Hematopoietic multipotent progenitor cell treated with erythropoietin and hydrocortisone succinate and interleukin-3 and kit ligand, for 6 days (in vitro differentiated cells): ENCODE measurements around the gene ZP1.

Experiments
- DNase-seq: peaks from one replicate; pipeline ENCODE4 v3.0.0-alpha.2; 2015

The ZP1 gene

DNA sequence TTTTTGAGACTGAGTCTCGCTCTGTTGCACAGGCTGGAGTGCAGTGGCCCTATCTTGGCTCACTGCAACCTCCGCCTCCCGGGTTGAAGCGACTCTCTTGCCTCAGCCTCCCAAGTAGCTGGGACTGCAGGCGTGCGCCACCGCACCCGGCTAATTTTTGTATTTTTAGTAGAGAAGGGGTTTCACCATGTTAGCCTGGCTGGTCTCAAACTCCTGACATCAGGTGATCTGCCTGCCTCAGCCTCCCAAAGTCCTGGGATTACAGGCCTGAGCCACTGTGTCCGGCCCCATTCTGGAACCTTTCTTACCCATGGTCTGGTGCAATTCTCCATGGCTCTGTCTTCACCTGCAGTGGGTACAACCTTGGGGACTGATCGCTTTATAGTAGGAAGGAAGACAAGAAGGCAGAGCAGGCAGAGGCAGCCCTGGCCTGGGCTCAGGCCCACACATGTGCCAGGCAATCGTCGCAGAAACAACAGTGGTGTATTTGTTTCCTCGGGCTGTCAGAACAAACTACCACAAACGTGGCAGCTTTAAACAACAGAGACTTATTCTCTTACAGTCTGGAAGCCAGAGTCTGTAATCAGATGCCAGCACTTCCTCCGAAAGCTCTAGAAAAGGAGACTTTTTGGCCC, 7.6 kb upstream of the ZP1 start:
- DNase-seq, result no peak

DNA sequence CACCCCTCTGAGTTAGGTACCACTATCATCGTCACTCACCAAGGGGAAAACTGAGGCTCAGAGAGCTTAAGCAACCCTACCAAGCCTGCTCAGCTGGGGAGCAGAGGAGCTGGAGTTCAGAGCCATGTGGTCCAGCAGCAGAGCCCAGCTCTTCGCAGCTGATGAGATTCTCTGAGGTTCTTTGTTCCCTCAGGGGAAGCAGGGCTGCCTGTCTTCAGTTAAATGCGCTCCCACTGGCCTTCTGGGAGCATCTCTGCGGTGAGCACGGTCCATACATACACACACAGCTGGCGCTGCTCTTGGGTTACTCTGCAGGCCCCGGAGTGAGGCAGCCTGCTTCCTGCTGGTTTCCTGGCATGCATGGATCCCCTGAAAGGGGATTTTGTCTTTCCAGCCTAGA, 6.4 kb upstream of the ZP1 start:
- no peak for DNase-seq

DNA sequence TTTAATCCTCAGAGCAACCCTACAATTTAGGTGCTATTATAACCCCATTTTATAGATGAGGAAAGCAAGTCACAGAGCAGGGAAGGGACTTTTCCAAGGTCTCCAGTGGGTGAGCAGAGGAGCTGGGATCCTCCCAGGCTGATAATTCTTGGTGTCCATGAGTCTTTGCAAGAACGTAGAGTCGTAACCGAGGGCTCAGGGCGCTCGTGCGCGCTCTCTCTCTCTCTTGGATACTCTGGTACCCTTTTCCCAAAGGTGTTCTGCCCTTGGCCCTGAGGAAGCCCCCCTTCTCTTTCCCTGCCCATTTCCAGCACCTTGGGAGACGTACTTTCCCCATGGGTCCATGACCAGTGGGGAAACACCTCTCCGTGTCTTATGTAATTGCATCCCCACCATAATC, 5.2 kb upstream of the ZP1 start:
- DNase-seq, result no peak

DNA sequence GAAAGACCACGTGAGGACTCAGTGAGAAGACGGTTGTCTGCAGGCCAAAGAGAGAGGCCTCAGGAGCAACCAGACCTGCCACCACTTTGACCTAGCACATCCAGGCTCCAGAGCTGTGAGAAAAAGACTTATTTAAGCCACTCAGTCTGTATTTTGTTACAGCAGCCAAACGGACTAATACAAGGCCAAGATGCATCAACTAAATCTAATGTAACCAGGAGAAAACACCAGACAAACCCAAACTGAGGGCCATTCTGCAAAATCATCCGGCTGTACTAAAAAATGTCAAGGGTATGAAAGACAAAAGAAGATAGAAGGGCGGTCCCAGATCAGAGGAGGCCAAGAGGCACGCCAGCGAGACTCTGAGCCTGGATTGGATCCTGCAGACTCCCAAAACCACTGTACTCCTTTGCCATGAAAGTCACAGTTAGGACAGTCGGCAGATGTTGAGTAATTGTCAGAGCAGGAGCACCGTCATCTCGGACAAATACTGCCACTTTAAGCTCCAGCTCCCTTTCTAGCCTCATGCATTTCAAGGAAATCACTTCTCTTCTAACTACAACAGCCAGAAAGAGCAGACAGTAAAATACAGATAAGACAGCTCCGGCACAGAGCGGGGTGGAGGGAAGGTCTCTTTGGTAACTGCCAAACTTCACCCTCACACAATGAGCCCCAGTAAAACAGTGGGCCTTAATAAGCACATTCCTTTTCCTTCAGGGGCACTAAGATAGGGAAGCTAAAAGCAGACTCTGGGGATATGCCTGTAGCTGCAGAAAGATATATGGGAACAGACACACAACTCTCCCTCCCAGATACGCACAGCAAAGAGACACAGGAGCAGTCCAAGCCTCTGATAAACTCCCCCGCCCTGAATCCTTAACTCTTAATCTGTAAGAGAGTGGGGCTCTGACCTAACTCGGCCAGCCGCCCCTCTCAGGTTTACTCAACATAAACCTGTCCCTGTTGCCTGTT, 3.5 kb upstream of the ZP1 start:
- DNase-seq, result peak; percentile 78

DNA sequence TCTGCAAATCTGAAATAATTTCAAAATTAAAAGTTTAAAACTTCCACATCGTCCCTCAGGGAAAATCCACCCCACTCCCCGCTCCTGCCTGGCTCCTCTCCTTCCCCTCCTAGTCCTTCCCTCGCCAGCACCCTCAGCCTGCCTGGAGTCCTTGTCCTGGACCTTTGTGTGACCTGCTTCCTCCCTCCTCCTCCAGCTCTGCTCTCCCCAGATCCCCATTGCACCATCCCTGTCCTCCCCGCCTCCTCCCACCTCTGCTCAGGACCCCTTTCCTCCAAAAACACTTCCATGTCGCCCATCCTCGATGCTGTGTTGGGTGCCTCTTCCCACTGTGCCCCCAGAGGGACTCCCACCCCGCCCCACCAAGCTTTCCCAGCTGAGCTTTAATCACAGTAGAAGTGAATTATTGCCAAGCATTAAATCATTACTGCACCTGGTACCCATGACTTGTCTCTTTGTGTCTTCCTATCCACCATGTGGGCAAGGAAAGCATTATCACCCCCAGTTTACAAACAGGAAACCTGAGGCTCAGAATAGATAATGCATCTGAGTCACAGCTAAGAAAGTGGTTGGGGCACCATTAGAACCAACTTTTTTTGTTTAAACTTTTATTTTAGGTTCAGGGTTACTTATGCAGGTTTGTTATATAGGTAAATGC, 2.4 kb upstream of the ZP1 start:
- DNase-seq, result peak; percentile 70

DNA sequence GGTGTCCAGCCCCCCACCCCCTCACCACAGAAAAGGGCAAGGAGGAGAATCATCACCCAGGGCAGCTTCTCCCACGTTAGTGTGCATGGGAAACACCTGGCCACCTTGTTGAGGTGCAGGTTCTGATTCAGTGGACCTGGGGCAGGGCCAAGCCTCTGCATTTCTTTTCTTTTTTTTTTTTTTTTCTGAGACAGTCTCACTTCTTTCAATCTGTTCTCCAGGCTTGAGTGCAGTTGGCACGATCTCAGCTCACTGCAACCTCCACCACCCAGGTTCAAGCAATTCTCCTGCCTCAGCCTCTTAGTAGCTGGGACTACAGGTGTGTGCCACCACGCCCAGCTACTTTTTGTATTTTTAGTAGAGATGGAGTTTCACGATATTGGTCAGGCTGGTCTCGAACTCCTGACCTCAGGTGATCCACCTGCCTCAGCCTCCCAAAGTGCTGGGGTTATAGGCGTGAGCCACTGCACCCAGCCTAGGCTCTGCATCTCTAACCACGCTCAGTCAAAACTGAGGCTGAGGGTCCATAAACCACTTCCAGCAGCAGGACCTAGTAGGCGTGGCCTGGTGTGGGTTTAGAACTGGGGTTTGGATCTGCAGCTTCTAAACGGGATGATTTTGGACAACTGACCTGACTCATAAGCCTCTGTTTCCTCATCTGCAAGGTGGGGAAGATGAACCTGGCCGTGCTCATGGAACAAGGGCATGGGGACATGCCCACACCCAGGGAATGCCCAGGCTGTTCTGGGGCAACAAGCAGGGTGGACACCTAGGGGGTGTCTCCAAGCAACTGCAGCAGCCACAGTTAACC, 734 bp downstream of the ZP1 start:
- no peak for DNase-seq

DNA sequence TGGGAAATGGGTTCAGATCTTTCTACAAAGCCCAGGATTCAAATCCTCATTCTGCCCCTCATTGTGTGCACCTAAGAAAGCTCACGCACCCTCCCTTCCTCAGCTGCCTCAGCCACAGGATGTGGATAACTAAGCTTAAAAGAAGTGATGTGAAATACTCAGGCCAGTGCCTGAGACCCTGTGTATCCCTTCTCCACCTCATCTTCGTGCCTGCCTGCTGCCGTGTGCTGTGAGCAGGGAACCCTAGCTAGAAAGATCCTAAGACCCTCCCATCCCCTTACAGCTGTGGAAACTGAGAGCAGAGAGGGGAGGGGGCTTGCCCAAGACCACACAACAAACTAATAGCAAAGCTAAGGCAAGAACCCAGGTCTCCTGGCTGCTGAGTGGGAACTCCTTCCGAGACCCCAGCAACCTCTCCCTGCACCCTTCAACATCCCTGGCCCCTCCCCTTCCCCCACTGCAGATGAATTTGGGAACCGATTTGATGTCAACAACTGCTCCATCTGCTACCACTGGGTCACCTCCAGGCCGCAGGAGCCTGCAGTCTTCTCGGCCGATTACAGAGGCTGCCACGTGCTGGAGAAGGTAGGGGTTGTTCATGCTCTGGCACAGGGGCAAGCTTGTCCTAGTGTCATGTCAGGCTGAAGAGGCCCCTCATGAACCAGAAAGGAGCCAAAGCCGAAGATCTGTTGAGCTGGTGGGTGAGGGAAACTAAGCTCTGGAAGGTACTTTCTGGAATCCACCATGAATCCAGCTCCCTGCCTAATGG, 1.5 kb downstream of the ZP1 start:
- no peak for DNase-seq

DNA sequence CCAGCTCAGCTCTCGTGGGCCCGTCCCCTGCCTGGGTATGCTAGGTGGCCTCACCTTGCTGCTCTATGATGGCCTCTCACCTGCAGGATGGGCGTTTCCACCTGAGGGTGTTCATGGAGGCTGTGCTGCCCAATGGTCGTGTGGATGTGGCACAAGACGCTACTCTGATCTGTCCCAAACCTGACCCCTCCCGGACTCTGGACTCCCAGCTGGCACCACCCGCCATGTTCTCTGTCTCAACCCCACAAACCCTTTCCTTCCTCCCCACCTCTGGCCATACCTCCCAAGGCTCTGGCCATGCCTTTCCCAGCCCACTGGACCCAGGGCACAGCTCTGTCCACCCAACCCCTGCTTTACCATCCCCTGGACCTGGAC, 2.1 kb downstream of the ZP1 start:
- DNase-seq, result no peak

DNA sequence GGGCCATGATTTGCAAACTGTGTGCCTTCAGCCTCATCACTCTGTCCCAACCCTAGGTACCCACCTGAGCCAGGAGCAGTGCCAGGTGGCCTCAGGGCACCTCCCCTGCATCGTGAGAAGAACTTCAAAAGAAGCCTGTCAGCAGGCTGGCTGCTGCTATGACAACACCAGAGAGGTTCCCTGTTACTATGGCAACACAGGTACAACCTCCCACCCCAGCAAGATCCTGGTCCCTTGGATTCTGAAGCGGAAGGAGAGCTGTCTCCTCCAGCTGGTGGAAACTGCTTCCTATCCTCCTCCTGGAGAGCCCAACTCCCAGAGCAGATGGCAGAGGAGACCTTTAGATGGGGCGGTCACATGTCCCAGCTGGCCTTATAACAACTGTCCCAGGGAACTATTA, 2.9 kb downstream of the ZP1 start:
- no peak for DNase-seq

DNA sequence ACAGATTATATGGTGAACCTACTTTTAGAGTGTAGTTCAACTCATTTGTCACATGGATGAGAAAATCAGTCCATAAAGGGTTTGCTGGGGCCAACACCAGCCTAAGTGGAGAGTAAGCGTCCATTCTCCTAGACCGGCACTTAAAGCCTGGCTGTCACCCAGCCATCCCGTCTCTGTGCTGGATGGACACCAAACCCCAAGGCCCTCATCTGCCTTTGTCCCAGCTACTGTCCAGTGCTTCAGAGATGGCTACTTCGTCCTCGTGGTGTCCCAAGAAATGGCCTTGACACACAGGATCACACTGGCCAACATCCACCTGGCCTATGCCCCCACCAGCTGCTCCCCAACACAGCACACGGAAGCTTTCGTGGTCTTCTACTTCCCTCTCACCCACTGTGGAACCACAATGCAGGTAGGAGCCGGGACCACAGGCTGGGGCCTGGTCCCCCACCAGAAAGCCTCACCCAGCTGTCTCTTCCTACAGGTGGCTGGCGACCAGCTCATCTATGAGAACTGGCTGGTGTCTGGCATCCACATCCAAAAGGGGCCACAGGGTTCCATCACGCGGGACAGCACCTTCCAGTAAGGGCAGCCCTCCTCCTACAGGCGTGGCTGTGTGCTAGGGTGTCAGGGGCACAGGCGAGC, 3.5 kb downstream of the ZP1 start:
- DNase-seq, result no peak

DNA sequence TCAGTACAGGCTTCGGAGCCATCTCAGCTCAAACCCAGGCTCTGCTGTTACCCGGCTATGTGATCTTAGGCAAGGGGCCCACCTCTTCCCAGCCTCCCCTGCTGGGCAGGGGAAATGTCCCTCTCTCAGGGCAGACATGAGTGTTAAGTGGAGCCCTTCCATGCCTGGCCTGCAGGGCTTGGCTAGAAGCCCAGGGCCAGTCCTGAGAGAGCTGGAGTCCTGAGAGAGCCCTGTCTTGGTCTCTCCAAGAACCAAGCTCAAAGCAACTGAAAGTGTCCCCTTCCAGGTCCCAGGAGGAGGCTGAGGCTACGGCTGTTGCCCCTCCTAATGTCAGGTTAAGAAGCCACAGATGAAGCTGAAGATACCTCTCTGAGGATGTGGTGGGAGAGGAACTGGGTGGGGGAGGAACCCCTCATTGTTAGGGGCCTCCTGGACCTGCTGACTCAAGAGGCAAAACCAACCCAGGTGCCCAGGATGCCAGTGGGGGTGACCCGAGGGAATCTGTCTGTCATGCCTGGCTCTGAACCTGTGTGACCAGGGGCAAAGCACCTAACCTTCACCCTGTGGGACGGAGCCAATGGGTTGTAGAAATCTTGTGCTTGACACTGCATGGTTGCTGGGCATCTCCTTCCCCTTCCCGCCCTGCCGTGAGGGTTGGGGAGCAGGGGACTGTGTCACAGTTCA, 4.2 kb downstream of the ZP1 start:
- DNase-seq, result no peak

DNA sequence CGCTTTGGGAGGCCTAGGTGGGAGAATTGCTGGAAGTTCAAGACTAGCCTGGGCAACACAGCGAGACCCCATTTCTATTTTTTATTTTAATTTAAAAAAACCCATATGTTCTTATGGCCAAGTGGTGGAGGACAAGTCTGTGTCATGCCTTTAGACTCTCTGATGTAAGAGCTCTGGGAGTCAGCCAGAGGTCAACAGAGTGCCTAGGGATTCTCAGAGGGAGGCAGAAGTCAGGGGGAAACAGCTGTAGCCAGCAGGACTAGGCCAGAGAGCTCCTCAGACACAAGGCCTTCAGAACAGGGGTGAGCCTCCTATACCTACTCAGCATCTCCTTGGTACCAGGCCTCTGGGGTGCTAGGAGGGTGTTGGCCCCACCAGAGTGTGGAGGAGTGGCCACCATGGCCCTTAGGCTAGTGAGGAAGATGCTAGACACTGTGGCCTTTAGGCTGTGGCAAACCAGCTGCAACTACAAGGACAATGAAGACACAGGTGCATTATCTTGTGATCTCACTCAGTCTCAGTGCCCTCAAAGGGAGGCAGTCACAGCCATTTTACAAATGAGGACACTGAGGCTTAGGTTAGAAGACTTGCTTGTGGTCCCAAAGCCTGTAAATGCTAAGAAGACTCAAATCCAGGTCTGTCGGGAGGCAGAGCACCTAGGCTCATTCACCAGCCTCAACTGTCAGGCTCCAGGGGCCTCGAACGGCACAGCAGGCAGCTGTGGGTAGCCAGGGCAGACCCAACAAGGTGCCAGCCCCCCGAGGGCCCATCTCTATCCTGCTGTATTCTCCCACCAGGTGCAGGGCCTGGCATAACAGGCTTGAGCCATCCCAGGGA, 5.0 kb downstream of the ZP1 start:
- DNase-seq, result no peak

DNA sequence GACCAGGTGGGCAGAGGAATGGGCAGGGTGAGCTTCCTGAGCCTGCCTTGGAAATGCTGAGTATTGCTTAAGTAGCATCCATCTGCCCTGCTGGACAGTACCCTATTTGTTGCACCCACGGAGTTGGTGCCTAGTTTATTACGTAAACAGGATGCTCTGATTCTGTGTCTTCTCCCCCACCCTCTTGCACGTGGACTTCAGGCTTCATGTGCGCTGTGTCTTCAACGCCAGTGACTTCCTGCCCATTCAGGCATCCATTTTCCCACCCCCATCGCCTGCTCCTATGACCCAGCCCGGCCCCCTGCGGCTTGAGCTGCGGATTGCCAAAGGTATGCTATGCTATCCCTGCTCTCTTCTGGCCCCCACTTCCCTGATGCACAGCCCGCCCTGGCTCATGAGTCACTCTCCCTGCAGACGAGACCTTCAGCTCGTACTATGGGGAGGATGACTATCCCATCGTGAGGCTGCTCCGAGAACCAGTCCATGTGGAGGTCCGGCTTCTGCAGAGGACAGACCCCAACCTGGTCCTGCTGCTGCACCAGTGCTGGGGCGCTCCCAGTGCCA, 5.7 kb downstream of the ZP1 start:
- DNase-seq, result no peak

DNA sequence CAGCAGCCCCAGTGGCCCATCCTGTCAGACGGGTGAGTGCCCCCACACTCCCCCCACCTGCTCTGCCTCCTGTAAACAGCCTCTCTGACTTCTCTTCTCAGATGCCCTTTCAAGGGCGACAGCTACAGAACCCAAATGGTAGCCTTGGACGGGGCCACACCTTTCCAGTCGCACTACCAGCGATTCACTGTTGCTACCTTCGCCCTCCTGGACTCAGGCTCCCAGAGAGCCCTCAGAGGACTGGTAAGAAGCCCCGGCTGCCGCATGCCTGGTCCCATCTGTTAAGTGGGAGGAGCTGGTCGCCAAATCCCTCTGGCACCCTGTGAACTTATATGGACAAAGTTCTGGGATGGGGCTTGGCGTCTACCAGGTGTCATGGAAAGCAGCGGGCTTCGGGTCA, 6.2 kb downstream of the ZP1 start:
- DNase-seq, result no peak

DNA sequence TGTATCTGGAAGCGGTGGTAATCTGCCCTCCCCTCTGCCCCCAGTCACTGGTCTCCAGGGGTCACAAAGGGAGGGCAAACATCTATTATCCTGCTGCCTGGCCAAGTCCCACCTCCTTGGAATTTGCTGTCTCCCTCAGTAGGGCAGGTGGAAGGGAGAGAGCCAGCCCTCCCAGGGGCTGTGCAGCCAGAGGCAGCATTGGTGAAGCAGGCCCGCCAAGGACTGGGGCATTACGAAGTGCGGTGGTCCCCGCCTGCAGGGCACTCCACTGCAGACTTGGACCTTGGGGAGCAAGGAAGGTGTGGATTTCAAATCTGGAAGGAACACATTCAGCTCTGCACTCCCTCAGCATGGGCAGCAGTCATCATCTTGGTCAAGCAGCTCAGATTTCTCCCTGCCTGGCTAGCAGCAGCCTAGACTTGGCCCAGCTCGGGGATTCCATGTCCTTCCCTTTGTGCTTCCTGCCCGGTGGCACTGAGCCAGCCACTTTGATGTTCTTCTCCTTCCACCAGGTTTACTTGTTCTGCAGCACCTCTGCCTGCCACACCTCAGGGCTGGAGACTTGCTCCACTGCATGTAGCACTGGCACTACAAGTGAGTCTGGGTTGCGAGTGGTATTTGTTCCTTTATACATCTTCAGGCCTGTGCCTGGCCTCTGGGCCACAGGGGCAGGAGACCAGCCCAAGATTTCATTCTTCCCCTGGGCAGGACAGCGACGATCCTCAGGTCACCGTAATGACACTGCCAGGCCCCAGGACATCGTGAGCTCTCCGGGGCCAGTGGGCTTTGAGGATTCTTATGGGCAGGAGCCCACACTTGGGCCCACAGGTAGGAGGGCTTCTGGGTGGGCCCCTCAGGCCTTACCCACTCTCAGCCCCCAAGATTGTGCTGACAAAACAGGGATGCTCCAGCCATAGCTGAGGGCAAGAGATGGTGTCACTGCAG, 7.4 kb downstream of the ZP1 start:
- DNase-seq, result no peak

DNA sequence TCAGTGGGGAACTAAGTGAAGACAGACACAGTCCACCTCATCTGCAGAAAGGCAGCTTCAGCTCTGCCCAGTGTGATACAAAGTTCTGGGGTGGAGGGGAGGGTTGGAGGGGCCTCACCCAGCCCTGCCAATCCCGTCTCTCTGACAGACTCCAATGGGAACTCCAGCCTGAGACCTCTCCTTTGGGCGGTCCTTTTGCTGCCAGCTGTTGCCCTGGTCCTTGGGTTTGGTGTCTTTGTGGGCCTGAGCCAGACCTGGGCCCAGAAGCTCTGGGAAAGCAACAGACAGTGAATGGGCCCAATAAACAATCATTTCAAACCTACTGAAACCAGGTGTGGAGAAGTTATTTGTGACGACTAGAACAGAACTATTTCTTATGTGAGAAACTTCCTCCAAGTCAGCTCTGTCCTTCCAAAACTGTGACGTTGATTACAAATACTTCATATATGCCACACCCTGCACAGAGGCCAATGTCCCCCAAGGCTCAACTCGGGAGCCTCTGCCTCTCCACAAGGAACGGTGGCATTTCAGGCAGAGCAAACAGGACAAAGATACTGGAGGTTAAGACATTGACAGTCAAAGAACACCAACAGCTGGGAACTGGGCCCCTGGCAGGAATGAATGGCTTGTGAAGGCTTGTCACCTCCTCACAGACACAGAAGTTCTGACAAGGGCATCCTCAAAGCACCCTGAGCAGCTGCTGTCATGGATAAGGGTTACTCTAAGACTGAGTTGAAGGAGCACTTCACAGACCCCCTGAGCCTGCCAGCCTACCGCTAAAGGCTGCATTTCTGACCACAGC, 8.2 kb downstream of the ZP1 start:
- no peak for DNase-seq

DNA sequence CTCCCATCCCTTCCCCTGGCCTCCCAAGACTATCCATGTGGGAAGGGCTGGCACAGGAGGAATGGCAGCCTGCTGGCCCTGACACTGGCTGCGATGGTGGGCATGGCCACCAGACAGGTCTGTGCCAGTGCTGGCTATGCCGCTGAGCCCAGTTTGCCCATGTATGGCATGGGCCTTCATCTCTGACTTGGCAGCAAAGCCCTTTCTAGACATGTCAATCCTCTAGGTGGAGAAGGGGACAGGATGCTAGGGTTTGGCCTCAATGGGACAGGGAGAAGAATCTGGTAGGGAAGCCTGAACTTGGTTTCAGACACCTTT, 8.8 kb downstream of the ZP1 start:
- DNase-seq, result no peak
